Measurements from ENCODE around the gene TBC1D3G.
"Not testable (repeated sequence)": the region's sequence is repeated elsewhere in the genome, so short reads cannot be mapped to it uniquely, and the experiment has no call there.

Gene TBC1D3G

GRCh38 chr17:36323584-36323983 lies at the start of gene TBC1D3G:
TBC1D3G (plus strand) TSS chr17:36323884; CDS start chr17:36325412, 1,528 bp downstream.
- DNase-seq: not testable (repeated sequence)

GRCh38 chr17:36283256-36283655 lies 40.4 kb upstream of the TBC1D3G start:
- DNase-seq: not testable (repeated sequence)

GRCh38 chr17:36284219-36284618 lies 39.5 kb upstream of the TBC1D3G start:
- not testable (repeated sequence) for DNase-seq

GRCh38 chr17:36289965-36290612 lies 33.6 kb upstream of the TBC1D3G start:
- DNase-seq: not testable (repeated sequence)

- not testable (repeated sequence) for DNase-seq
Measured at GRCh38 chr17:36295161-36295560, 28.5 kb upstream of the TBC1D3G start.

- DNase-seq: not testable (repeated sequence)
Measured at GRCh38 chr17:36315736-36316135, 7.9 kb upstream of the TBC1D3G start.

GRCh38 chr17:36362496-36362895 lies 38.8 kb downstream of the TBC1D3G start:
- DNase-seq: not testable (repeated sequence)

GRCh38 chr17:36375938-36376337 lies 52.3 kb downstream of the TBC1D3G start:
- not testable (repeated sequence) for DNase-seq
